ENCODE measurements around the gene IGF2R.

DNA sequence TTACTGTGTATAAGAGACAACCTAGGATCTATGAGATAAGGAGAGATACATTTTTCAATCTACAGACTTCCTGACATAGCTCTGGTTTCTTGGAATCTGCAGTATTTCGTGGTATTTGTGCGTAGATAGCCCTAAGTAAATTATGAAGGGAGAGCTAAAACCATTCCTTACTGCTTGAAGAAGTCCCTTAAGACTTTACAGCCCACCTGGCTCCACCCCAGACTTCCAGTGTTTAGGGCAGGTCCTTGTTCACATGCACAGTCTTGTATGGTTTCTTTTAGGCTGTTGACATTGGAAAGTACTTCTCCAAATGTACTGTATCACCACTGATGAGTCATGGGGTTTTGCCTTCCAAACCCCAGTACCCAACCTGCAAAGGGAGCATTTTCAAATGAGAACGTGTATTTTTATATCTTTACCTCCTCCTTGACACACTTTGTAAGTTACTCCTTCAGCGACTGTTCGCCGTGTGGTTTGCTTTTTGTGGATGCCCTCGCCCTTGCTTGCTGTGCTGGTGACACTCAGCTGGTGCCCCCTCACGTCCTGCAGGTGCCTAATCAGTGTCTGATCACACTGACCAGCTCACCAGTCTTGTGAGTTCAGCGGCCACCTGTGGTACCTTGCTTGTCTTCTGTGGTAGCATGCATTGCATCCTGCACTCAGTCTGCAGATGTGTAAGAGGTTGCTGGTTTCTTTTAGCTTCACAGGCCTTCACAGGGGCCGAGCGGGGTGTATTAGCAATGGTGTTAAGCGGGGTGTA, 73.3 kb downstream of the IGF2R start:
- no peak for TF ChIP-seq POLR2A (IDR thresholded peaks at IDR 0.05)
- TF ChIP-seq, protein P1, sequence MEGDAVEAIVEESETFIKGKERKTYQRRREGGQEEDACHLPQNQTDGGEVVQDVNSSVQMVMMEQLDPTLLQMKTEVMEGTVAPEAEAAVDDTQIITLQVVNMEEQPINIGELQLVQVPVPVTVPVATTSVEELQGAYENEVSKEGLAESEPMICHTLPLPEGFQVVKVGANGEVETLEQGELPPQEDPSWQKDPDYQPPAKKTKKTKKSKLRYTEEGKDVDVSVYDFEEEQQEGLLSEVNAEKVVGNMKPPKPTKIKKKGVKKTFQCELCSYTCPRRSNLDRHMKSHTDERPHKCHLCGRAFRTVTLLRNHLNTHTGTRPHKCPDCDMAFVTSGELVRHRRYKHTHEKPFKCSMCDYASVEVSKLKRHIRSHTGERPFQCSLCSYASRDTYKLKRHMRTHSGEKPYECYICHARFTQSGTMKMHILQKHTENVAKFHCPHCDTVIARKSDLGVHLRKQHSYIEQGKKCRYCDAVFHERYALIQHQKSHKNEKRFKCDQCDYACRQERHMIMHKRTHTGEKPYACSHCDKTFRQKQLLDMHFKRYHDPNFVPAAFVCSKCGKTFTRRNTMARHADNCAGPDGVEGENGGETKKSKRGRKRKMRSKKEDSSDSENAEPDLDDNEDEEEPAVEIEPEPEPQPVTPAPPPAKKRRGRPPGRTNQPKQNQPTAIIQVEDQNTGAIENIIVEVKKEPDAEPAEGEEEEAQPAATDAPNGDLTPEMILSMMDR (IDR thresholded peaks at IDR 0.05), result no peak
- TF ChIP-seq EP300 (IDR thresholded peaks at IDR 0.05; ENCODE audit: low read depth), result no peak
- no peak for TF ChIP-seq POLR2AphosphoS5 (IDR thresholded peaks at IDR 0.05)
